DND-41 (cell line): ENCODE measurements around the gene SECISBP2.

ENCODE experiments used
- EZH2 ChIP-seq: IDR thresholded peaks from 3 replicates; pipeline ENCODE4 v1.6.1; 2012; ENCODE audit warnings: borderline replicate concordance, low read depth, mild to moderate bottlenecking, moderate library complexity, low read length, inconsistent platforms; ENCODE audit not compliant: severe bottlenecking
- TF ChIP-seq, protein P1 (sequence below): IDR thresholded peaks from 2 replicates; pipeline ENCODE4 v1.5.1; 2012; ENCODE audit warnings: borderline replicate concordance, low read length, moderate library complexity, mild to moderate bottlenecking; ENCODE audit not compliant: poor library complexity, severe bottlenecking; ENCODE audit errors: extremely low read depth

DNA sequence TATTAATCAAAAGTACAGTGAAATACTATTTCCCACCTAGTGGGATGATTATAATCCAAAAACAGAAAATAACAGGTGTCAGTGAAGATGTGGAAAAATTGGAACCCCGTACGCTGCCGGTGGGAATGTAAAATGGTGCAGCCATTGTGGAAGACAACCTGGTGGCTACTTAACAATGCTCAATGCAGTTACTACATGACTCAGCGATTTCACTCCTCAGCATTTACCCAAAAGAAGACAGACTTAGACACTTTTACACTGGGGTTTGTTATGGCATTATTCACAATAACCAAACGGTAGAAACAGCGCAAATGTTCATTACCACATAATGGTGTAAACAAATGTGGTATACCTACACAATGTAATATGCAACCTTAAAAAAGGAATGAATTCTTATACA lies 23.9 kb downstream of the SECISBP2 start:
- TF ChIP-seq, protein P1, sequence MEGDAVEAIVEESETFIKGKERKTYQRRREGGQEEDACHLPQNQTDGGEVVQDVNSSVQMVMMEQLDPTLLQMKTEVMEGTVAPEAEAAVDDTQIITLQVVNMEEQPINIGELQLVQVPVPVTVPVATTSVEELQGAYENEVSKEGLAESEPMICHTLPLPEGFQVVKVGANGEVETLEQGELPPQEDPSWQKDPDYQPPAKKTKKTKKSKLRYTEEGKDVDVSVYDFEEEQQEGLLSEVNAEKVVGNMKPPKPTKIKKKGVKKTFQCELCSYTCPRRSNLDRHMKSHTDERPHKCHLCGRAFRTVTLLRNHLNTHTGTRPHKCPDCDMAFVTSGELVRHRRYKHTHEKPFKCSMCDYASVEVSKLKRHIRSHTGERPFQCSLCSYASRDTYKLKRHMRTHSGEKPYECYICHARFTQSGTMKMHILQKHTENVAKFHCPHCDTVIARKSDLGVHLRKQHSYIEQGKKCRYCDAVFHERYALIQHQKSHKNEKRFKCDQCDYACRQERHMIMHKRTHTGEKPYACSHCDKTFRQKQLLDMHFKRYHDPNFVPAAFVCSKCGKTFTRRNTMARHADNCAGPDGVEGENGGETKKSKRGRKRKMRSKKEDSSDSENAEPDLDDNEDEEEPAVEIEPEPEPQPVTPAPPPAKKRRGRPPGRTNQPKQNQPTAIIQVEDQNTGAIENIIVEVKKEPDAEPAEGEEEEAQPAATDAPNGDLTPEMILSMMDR: no peak
- TF ChIP-seq EZH2: no peak
